Mucosa of stomach (tissue), 1 donor: Measurements from ENCODE around the gene FAM98B.
"Not testable (repeated sequence)": the region's sequence is repeated elsewhere in the genome, so short reads cannot be mapped to it uniquely, and the experiment has no call there.

ENCODE experiments used
- H3K27me3 ChIP-seq: one replicate; pipeline ENCODE4 v1.7.0; 2013; ENCODE audit warnings: mild to moderate bottlenecking, low read length; ENCODE audit not compliant: control insufficient read depth, insufficient read depth
- H3K36me3 ChIP-seq: one replicate; pipeline ENCODE4 v1.7.0; 2013; ENCODE audit warnings: low read length; ENCODE audit not compliant: control insufficient read depth, insufficient read depth
- H3K4me1 ChIP-seq: one replicate; pipeline ENCODE4 v1.7.0; 2013; ENCODE audit warnings: mild to moderate bottlenecking, low read length; ENCODE audit not compliant: control insufficient read depth, insufficient read depth
- H3K4me3 ChIP-seq: one replicate; pipeline ENCODE4 v1.7.0; 2013; ENCODE audit warnings: low read length
- H3K9ac ChIP-seq: one replicate; pipeline ENCODE4 v1.7.0; 2013; ENCODE audit warnings: mild to moderate bottlenecking, low read length, moderate library complexity
- H3K9me3 ChIP-seq: one replicate; pipeline ENCODE4 v1.7.0; 2013; ENCODE audit warnings: mild to moderate bottlenecking, low read length, moderate library complexity; ENCODE audit not compliant: control insufficient read depth
- donor health status: Pancreatic carcinoma.

The FAM98B gene

DNA sequence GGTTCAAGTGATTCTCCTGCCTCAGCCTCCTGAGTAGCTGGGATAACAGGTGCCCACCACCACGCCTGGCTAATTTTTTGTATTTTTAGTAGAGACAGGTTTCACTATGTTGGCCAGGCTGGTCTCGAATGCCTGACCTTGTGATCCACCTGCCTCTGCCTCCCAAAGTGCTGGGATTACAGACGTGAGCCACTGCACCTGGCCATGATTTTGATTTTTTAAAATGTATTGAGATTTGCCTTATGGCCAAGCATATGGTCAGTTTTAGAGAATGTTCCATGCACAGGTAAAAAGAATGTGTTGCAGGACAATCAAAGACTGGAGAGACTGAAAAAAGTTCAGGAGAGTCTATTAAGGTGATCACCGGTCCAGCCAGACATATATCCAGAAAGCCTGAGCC lies 16.3 kb upstream of the FAM98B start:
- not testable (repeated sequence) for H3K4me1 ChIP-seq, H3K36me3 ChIP-seq, H3K9ac ChIP-seq, H3K4me3 ChIP-seq, H3K9me3 ChIP-seq, H3K27me3 ChIP-seq

DNA sequence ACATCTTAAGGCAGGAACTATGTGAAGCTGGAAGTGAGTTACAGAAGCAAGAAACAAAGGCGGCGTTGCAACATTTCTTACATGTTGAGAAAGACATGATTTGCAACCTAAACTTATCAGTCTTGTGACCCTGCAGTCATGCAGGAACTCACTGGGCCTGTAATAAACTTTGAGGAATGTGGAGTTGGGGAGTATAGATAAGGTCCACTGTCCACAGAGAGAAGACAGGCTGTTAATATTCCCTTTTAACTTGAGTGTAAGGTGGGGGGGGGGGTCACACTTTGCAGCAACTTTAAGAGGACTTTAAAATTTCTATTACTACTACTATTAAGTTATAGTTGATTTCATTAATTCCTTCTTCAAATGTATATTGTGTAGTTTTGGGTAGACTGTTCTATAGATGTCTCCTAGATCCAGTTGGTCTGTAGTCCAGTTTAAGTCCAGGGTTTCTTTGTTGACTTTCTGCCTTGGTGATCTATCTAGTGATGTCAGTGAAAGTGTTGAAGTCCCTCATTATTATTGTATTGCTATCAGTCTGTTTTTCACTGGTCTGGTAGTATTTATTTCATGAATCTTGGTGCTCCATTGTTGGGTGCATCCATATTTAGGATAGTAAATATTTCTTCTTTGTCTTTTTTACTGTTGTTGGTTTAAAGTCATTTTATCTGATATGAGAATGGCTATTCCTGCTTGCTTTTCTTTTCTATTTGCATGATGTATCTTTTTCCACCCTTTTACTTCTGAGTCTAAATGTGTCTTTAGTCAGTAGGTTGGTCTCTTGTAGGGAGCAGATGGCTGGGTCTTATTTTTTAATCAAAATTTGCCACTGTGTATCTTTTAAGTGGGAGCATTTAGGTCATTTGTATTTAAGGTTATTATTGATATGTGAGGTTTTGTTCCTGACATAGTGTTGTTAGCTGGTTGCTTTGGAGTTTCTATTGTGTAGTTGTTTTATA lies 15.6 kb upstream of the FAM98B start:
- no peaks in the 10 kb centered on the region for H3K4me1 ChIP-seq
- no peak overlapping the region for H3K9ac ChIP-seq
- H3K36me3 ChIP-seq = no peaks in the 10 kb centered on the region
- no peaks in the 10 kb centered on the region for H3K27me3 ChIP-seq
- no peaks in the 10 kb centered on the region for H3K9me3 ChIP-seq
- no peak overlapping the region for H3K4me3 ChIP-seq

DNA sequence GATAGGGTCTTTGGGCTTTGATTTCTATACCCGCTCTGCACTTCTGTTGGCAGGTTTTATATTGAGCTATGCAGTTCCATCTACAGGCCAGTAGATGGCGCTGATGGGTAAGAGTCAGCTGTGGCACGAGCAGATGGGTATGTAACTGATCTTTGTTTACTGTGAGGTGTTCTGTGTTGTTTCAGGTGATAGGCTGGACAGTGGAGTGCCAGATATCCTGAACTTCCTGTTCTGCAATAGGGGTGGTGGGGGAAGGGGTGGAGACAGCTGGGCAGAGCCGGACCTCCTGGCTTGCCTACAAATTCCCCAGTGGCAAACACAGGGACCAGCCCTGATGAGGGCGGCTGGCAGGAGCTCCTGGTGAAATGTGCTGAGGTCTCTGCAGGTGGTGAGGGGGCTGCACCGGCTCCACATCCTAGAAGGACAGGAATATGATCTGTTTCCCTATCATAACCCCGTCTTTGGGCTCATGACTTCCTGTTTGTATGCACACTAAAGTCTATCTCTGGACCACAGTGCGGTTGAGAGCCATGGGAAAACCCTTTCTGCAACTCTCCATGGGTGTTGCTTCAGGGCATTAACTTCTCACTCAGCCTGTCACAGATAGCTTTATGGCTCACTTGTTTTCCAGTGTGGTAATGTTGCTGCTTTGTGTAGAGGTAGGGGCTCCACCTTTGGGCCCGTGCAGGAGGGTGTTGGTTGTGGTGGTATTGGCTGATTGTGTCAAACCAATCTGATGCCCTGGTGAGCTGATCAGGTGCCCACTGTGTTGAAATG lies 13.4 kb upstream of the FAM98B start:
- H3K9me3 ChIP-seq = no peaks in the 10 kb centered on the region
- H3K36me3 ChIP-seq = no peaks in the 10 kb centered on the region
- no peaks in the 10 kb centered on the region for H3K4me1 ChIP-seq
- no peak overlapping the region for H3K9ac ChIP-seq
- H3K4me3 ChIP-seq = no peak overlapping the region
- no peaks in the 10 kb centered on the region for H3K27me3 ChIP-seq

DNA sequence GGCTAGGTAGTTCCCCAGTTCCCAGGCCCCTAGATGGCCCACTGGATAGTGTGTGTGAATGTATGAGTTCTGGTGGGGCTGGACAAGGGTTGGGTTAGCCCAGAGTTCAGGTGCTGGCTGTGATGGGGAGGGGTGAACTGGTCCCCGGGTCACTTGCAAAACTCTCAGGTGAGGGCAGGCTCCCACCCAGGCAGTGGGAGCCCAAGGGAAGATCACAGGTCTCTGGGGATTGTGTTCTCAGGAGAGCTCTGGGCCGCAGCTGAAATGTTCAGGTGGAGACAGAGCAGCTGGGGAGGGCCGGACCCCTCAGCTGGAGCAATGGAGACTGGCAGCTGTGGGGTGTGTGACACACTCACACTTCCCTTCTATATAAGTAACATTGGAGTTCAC lies 12.8 kb upstream of the FAM98B start:
- Histone ChIP-seq H3K4me1 (no peaks in the 10 kb centered on the region), H3K4me3 (no peak overlapping the region), H3K9me3 (no peaks in the 10 kb centered on the region), H3K9ac (no peak overlapping the region), H3K27me3 (no peaks in the 10 kb centered on the region), H3K36me3 (no peaks in the 10 kb centered on the region)

DNA sequence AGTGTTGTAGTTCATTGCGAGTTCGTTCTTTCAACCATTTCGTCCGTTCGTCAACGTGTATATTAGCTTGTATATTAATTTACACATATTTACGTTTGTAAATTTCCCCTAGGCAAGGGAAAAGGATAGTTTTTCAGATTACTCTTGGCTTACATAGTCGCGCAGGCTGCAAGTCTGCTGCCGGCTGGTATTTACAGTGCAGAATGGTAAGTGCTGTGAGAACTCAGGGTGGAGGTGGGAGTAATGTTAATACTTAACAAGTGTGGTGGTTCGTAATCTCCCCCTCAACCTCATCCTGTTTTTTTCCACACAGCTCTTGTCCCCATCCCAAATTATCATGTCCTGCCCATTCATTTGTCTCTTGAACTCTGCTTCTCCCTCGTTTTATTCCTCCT lies 766 bp downstream of the FAM98B start:
- Histone ChIP-seq H3K27me3 (no peaks in the 10 kb centered on the region), H3K36me3 (no peaks in the 10 kb centered on the region), H3K4me3 (peak overlapping the region; percentile 96), H3K4me1 (peaks cover 7% of the 10 kb centered on the region), H3K9ac (peak overlapping the region; percentile 94), H3K9me3 (no peaks in the 10 kb centered on the region)

DNA sequence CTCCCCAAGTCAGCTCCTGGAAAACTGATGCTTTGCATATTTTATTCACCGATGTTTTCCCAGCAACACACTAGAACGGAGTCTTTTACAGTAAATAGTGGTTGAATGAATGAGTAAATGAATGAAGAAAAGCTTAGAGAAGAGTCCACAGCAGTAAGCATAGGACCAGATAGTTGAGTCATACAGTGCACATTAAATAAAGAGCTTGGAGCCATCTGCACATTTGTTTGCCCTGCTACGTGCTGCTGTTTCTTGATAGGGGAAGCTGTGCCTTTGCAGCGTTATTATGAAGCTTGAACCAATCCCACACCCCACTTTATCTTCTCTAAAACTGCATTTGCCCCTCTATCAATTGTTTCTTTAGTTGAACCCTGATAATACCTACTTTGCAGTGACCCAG lies 1.2 kb downstream of the FAM98B start:
- peak overlapping the region; percentile 96 for H3K4me3 ChIP-seq
- peaks cover 7% of the 10 kb centered on the region for H3K4me1 ChIP-seq
- no peaks in the 10 kb centered on the region for H3K9me3 ChIP-seq
- peak overlapping the region; percentile 94 for H3K9ac ChIP-seq
- H3K27me3 ChIP-seq = no peaks in the 10 kb centered on the region
- no peaks in the 10 kb centered on the region for H3K36me3 ChIP-seq

DNA sequence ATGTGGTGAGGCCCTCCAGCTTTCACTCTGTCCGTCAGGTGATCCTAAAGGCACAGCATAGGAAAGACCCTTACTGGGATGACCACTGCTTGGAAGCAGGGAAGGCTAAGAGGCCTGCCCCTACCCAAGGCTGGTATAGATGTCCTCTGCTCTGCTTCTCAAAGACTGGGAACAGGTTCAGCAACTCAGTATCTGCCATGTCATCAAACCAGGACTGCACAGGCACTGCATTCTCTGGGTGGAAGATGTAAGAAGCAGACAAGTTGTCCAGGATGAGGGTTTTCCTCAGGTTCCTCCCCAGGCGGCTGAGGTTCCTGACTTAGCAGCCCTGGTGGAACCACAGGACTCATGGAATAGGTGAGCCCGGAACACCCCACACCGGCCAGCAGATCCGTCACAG lies 4.7 kb downstream of the FAM98B start:
- Histone ChIP-seq H3K4me3 (no peak overlapping the region), H3K4me1 (peaks cover 8% of the 10 kb centered on the region), H3K9ac (no peak overlapping the region), H3K27me3 (no peaks in the 10 kb centered on the region), H3K36me3 (no peaks in the 10 kb centered on the region), H3K9me3 (no peaks in the 10 kb centered on the region)

DNA sequence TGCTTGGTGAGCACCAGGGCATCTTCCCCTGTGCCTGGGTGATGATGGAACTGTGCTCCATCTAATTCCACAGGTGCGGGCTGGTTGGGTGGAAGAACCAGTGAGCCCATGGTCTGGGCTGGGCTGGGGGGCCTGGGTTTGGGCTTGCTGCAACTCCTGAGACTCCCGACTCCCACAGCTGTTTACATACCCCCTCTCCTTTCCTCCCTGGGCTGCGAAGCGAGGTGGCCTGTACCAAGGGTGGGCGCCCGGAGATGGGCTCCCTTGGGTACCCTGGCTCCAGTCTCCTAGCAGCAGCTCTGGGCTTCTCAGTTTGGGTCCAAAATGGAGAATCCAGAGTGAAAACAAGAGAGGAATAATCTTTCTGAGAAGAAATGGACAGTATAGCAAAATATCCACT lies 5.6 kb downstream of the FAM98B start:
- Histone ChIP-seq H3K4me3 (no peak overlapping the region), H3K27me3 (no peaks in the 10 kb centered on the region), H3K9ac (no peak overlapping the region), H3K4me1 (peaks cover 12% of the 10 kb centered on the region), H3K36me3 (no peaks in the 10 kb centered on the region), H3K9me3 (no peaks in the 10 kb centered on the region)

DNA sequence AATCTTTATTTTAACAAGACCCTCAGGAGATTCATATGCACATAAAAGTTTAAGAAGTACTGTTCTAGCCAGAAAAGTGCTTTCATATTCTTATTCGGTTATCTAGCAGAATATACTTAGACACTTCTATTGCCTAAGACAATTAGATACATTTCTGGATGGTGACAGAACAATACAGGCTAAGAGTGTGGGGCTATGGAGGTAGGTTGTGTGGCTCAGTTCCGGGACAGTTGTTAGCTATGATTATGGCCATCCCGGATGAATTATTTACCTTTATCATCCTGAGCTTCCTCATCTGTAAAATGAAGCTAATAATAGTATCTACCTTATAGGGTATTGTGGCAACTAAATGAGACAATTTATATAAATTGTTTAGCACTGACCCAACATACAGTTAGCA lies 6.6 kb downstream of the FAM98B start:
- no peak overlapping the region for H3K9ac ChIP-seq
- H3K4me1 ChIP-seq = peaks cover 7% of the 10 kb centered on the region
- H3K9me3 ChIP-seq = no peaks in the 10 kb centered on the region
- H3K4me3 ChIP-seq = no peak overlapping the region
- H3K27me3 ChIP-seq = no peaks in the 10 kb centered on the region
- H3K36me3 ChIP-seq = no peaks in the 10 kb centered on the region

DNA sequence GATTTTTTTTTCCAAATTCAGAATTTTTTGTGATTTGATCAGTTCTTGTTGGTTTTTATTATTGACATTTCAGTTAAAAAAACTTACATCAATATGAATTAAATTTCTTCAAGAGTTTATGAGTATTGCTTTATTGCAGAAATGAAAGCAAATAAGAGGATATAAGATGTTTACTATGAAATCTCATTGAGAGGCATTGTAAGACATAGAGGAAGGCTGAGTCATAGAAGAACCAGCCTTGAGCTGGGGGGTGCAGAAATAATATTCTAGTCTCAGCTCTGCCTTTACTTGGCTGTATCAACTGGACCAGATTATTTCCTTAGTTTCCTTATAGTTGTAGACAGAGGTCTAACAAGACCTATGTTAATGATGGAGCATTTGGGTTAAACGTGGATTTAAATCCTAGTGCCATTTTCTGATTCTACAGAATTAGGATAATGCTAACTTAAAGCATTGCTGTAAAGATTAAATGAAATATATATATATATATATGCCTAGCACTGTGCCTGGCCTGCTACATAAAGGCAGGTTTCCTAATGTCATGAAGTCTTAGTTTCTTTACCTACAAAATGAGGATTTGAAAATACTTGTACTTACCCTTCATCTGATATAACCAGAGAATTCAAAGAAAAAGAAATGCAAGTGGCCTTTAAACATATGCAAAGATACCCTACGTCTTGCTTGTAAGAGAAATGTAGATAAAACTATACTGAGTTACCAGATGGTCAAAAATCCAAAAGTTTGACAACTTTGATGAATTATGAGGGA lies 7.3 kb downstream of the FAM98B start:
- Histone ChIP-seq H3K9me3 (no peaks in the 10 kb centered on the region), H3K9ac (no peak overlapping the region), H3K4me3 (no peak overlapping the region), H3K27me3 (no peaks in the 10 kb centered on the region), H3K4me1 (peaks cover 5% of the 10 kb centered on the region), H3K36me3 (no peaks in the 10 kb centered on the region)

DNA sequence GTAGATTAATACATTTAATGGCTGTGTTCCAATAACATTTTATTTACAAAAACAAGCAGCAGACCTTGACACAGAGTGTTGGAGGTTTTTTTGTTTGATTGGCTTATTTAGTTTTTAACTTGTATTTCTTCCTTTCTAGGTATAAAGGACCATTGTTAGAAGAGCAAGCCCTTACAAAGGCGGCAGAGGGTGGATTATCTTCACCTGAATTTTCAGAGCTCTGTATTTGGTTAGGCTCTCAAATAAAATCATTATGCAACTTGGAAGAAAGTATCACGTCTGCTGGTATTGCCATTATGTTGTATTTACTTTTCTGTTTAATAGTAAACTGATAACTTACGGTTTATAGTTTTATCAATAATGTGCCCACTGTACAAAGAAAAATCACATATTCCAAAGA lies 10.0 kb downstream of the FAM98B start:
- H3K27me3 ChIP-seq = no peaks in the 10 kb centered on the region
- H3K9me3 ChIP-seq = no peaks in the 10 kb centered on the region
- no peaks in the 10 kb centered on the region for H3K36me3 ChIP-seq
- no peak overlapping the region for H3K9ac ChIP-seq
- H3K4me1 ChIP-seq = peaks cover 5% of the 10 kb centered on the region
- no peak overlapping the region for H3K4me3 ChIP-seq

DNA sequence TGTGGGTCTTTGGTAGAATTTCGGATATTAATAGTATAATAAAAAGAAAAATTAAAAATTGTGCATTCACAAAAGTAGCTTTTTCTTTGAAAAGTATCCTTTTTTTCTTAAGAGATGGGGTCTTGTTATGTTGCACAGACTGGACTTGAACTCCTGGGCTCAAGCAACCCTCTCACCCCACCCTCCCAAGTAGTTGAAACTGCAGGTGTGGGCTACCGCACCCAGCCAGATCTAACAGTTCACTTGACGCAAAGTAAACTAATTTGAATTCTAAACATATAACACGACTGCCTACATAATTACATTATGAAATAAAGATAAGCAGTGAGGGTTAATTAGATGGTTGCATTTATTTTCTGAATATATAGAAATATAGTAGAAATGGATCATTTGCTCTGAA lies 10.7 kb downstream of the FAM98B start:
- no peaks in the 10 kb centered on the region for H3K9me3 ChIP-seq
- no peak overlapping the region for H3K9ac ChIP-seq
- peaks cover 5% of the 10 kb centered on the region for H3K4me1 ChIP-seq
- H3K36me3 ChIP-seq = no peaks in the 10 kb centered on the region
- no peak overlapping the region for H3K4me3 ChIP-seq
- H3K27me3 ChIP-seq = no peaks in the 10 kb centered on the region
